HepG2 (cell line): ENCODE measurements around the gene LSM2. TPM values are rescaled to one million over a fixed set of nuclear protein-coding genes. Genes with fewer than 3 reads are reported as not detected.
"Not testable (repeated sequence)": the region's sequence is repeated elsewhere in the genome, so short reads cannot be mapped to it uniquely, and the experiment has no call there.

Experiments
- ATAC-seq: fragments of 200-7000 bp; cut with Tn5 transposase; 3 replicates; pipeline ENCODE4 v1.9.1; 2020; ENCODE audit warnings: mild to moderate bottlenecking, moderate library complexity
- BruUV-seq: library from RNA; stranded (reverse); fragments of 400-500 nt; replicated peaks from 2 replicates; lab custom pipeline; 2021; lab: Mats Ljungman, UMichigan
- CTCF ChIA-PET: fragments of 300-600 bp; formaldehyde crosslinking; extraction: SDS; loops from one replicate; lab custom pipeline; 2021; ENCODE audit warnings: low total read pairs, inconsistent platforms, low intra/inter-chr PET ratio; lab: Yijun Ruan, JAX
- POLR2A ChIA-PET: fragments of 350-600 bp; sonication (Branson Sonifier 250); formaldehyde crosslinking; loops from one replicate; lab custom pipeline; 2020; ENCODE audit warnings: antibody characterized with exemption, inconsistent platforms; lab: Yijun Ruan, JAX
- DNase-seq: peaks from one replicate; pipeline ENCODE4 v3.0.0-alpha.2; 2015; ENCODE audit warnings: low spot score
- FAIRE-seq: peaks from 3 replicates; lab custom pipeline; 2011; peaks lifted over from hg19 to GRCh38; lab: Jason Lieb, UNC
- H2AFZ ChIP-seq: one replicate; pipeline ENCODE4 v1.6.1; 2011; ENCODE audit warnings: low read length, inconsistent platforms
- H3K27ac ChIP-seq: fragments of 300-600 bp; 3 replicates; pipeline ENCODE4 v1.8.0; 2011; ENCODE audit warnings: mixed run types, mild to moderate bottlenecking, mixed read lengths, low read length, inconsistent platforms; ENCODE audit not compliant: insufficient read depth; ENCODE audit errors: extremely low read length
- H3K27me3 ChIP-seq, 2 experiments: fragments of 200-600 bp in 1 of 2; 2 replicates in 1 of 2; 3 replicates in 1 of 2; pipeline versions ENCODE4 v1.6.0 to v1.8.0; 2011; ENCODE audit warnings: low read length in 2 of 2, mild to moderate bottlenecking in 2 of 2, moderate library complexity in 2 of 2, inconsistent platforms in 1 of 2; ENCODE audit not compliant: insufficient read depth in 2 of 2, control insufficient read depth in 1 of 2
- H3K36me3 ChIP-seq, 2 experiments: fragments of 200-600 bp in 1 of 2; replicated peaks in 1 of 2; 2 replicates in 1 of 2; 3 replicates in 1 of 2; pipeline versions ENCODE4 v1.5.1 to v1.8.0; 2011; ENCODE audit warnings: low read length in 2 of 2, inconsistent platforms in 1 of 2; ENCODE audit not compliant: insufficient read depth in 2 of 2, control insufficient read depth in 1 of 2
- H3K4me1 ChIP-seq: 2 replicates; pipeline ENCODE4 v1.5.1; 2012; ENCODE audit warnings: low read length, inconsistent platforms; ENCODE audit not compliant: insufficient read depth
- H3K4me2 ChIP-seq: 2 replicates; pipeline ENCODE4 v1.6.0; 2011; ENCODE audit warnings: low read depth, low read length, inconsistent platforms
- H3K4me3 ChIP-seq, 3 experiments: fragments of 200-600 bp in 1 of 3; sonication (generic), shearing (Covaris generic) in 1 of 3; replicated peaks in 1 of 3; 2 replicates each; pipeline ENCODE4 v1.5.1; 2011 to 2016; ENCODE audit warnings: low read length in 3 of 3, inconsistent platforms in 2 of 3, low read depth in 2 of 3, mild to moderate bottlenecking in 2 of 3, control low read depth in 1 of 3, mixed read lengths in 1 of 3; ENCODE audit not compliant: insufficient read depth in 1 of 3
- H3K79me2 ChIP-seq: one replicate; pipeline ENCODE4 v1.6.1; 2011; ENCODE audit warnings: low read length, inconsistent platforms; ENCODE audit not compliant: insufficient read depth
- H3K9ac ChIP-seq: 2 replicates; pipeline ENCODE4 v1.6.0; 2011; ENCODE audit warnings: mild to moderate bottlenecking, low read depth, low read length, inconsistent platforms; ENCODE audit not compliant: insufficient read depth
- H3K9me3 ChIP-seq: 2 replicates; pipeline ENCODE4 v1.5.1; 2012; ENCODE audit warnings: mild to moderate bottlenecking, low read length
- H4K20me1 ChIP-seq: 2 replicates; pipeline ENCODE4 v1.6.0; 2011; ENCODE audit warnings: inconsistent platforms, mild to moderate bottlenecking, low read length, moderate library complexity; ENCODE audit not compliant: insufficient read depth
- AHR ChIP-seq: IDR thresholded peaks from 2 replicates; pipeline ENCODE4 v1.6.1; 2018; ENCODE audit warnings: missing genetic modification reagents, missing compliant biosample characterization
- ARNTL ChIP-seq: sonication (generic); formaldehyde crosslinking; IDR thresholded peaks from 2 replicates; pipeline ENCODE4 v1.4.0; 2020; ENCODE audit warnings: mild to moderate bottlenecking, missing genetic modification reagents
- FOSL2 ChIP-seq: sonication (generic); formaldehyde crosslinking; IDR thresholded peaks from 2 replicates; pipeline ENCODE4 v1.4.0; 2020; ENCODE audit warnings: missing genetic modification reagents
- HIVEP1 ChIP-seq: sonication (generic); formaldehyde crosslinking; IDR thresholded peaks from 2 replicates; pipeline ENCODE4 v1.4.0; 2020; ENCODE audit warnings: mild to moderate bottlenecking, missing genetic modification reagents
- MAFK ChIP-seq, 2 experiments: IDR thresholded peaks in 1 of 2; conservative IDR thresholded peaks in 1 of 2; 2 replicates each; pipeline ENCODE4 v1.6.1; 2011; ENCODE audit warnings: improper control_type of control experiment in 2 of 2, low read length in 2 of 2
- NR2F1 ChIP-seq, 2 experiments: fragments of 450-650 bp in 1 of 2; formaldehyde crosslinking in 1 of 2; IDR thresholded peaks; 2 replicates each; pipeline versions ENCODE4 v1.5.0 to v1.6.1; 2016 to 2020; ENCODE audit warnings: mild to moderate bottlenecking in 1 of 2, missing compliant biosample characterization in 1 of 2, missing genetic modification reagents in 1 of 2, moderate library complexity in 1 of 2
- POLR2A ChIP-seq, 2 experiments: IDR thresholded peaks; 2 replicates each; pipeline ENCODE4 v1.6.1; 2011; ENCODE audit warnings: low read depth in 2 of 2, low read length in 2 of 2, mild to moderate bottlenecking in 1 of 2, moderate library complexity in 1 of 2; ENCODE audit not compliant: insufficient read depth in 1 of 2
- POLR2AphosphoS5 ChIP-seq: IDR thresholded peaks from 2 replicates; pipeline ENCODE4 v1.6.1; 2012; ENCODE audit warnings: low read depth, low read length
- RARG ChIP-seq: sonication (generic); formaldehyde crosslinking; IDR thresholded peaks from 2 replicates; pipeline ENCODE4 v1.4.0; 2020; ENCODE audit warnings: low read depth, mild to moderate bottlenecking, missing genetic modification reagents
- SAP130 ChIP-seq: IDR thresholded peaks from 2 replicates; pipeline ENCODE4 v1.6.1; 2016; ENCODE audit warnings: low read depth
- SP2 ChIP-seq: sonication (generic); formaldehyde crosslinking; IDR thresholded peaks from 2 replicates; pipeline ENCODE4 v1.5.1; 2020; ENCODE audit warnings: mild to moderate bottlenecking, missing genetic modification reagents
- ZNF431 ChIP-seq: sonication (generic); formaldehyde crosslinking; IDR thresholded peaks from 2 replicates; pipeline ENCODE4 v1.9.0; 2022; ENCODE audit warnings: missing genetic modification reagents, low read depth, mild to moderate bottlenecking, borderline replicate concordance
- ZNF788 ChIP-seq: sonication (generic); formaldehyde crosslinking; IDR thresholded peaks from 2 replicates; pipeline ENCODE4 v1.5.0; 2020; ENCODE audit warnings: mild to moderate bottlenecking, missing genetic modification reagents, borderline replicate concordance
- ZSCAN12 ChIP-seq: sonication (generic); formaldehyde crosslinking; IDR thresholded peaks from 2 replicates; pipeline ENCODE4 v1.9.0; 2021; ENCODE audit warnings: mild to moderate bottlenecking, missing genetic modification reagents
- ZSCAN20 ChIP-seq: sonication (generic); formaldehyde crosslinking; IDR thresholded peaks from 2 replicates; pipeline ENCODE4 v1.4.0; 2020; ENCODE audit warnings: missing genetic modification reagents, mild to moderate bottlenecking, borderline replicate concordance
- WGBS: methylation state at CpG from one replicate; pipeline ENCODE4 v1.1.6; 2017; ENCODE audit warnings: low lambda C conversion rate; 5-methylcytosine and 5-hydroxymethylcytosine counted together
- in situ Hi-C: cut with HindIII; loops from 2 replicates; pipeline ENCODE4 v1.10.0; 2017; ENCODE audit warnings: low pct_unique_long_range_greater_than_20kb; ENCODE audit not compliant: extremely low pct_ligation_motif_present
- intact Hi-C: fragments of 100-400 bp; cut with micrococcal nuclease; formaldehyde crosslinking; loops from one replicate; pipeline ENCODE4 v1.10.0; 2022; ENCODE audit not compliant: unreplicated experiment
- polyA plus RNA-seq, 8 experiments: library from polyadenylated mRNA; depleted of rRNA in 3 of 8; stranded (reverse) in 7 of 8; unstranded in 1 of 8; fragments of >200 nt; fragmentation: Illumina TruSeq in 4 of 8; extraction: Trizol in 4 of 8; gene quantifications; 2 replicates each; pipeline versions ENCODE4 v1.2.1 to v1.2.3, GENCODE V29; 2011 to 2016; ENCODE audit warnings: low read depth in 4 of 8, missing spikeins in 1 of 8, mixed read lengths in 1 of 8; ENCODE audit not compliant: insufficient read depth in 1 of 8
- total RNA-seq, 5 experiments: library from RNA; depleted of rRNA; stranded (reverse); fragments of >200 nt; fragmentation: Illumina TruSeq; extraction: Trizol; gene quantifications; 2 replicates each; pipeline ENCODE4 v1.2.3, GENCODE V29; 2016; ENCODE audit warnings: low read depth in 1 of 5

The LSM2 gene
- total and polyA plus RNA-seq, 2 of the 13 experiments (the other 11 are each of a cell fraction or from before 2014, with no cell fraction given), result 69.4 to 90.5 TPM

DNA sequence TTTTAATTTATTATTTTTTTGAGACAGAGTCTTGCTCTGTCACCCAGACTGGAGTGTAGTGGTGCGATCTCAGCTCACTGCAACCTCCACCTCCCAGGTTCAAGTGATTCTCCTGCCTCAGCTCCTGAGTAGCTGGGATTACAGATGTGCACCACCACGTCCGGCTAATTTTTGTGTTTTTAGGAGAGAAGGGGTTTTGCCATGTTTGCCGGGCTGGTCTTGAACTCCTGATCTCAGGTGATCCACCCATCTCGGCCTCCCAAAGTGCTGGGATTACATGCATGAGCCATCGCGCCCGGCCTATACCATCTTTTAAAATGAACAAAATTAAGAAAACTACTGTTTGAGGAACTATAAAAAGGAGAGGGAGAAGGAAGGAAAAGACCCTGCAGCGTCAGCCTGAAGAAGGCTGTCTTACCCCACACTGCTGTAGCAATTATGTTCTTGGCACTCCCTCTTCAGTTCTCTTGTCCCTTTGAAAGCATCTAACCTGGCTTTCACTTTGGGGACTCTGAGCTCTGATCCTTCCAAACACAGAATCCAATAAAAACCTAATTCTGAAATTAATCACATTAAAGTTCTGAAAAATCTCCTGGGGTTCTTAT is 16.9 kb upstream of the LSM2 start:
- peaks cover 15% of the 10 kb centered on the region for H3K79me2 ChIP-seq
- CTCF ChIA-PET, H4K20me1 ChIP-seq, ATAC-seq, H3K36me3 ChIP-seq, BruUV-seq, H3K27me3 ChIP-seq, H3K4me2 ChIP-seq, DNase-seq, H3K9ac ChIP-seq, H3K9me3 ChIP-seq, H2AFZ ChIP-seq, H3K4me3 ChIP-seq, in situ Hi-C loops, FAIRE-seq: not testable (repeated sequence)
- WGBS, result 96% methylated on average over 9 of the region's 9 CpGs
- peak overlapping the region; percentile 12 for H3K27ac ChIP-seq
- POLR2A ChIA-PET, result interaction anchor here (0.9 to 6.9 kb wide), 7 partner anchors 8 to 129 kb away, joined by 3 to 66 read pairs (median 14); partner anchors contain the start of genes CLIC1, LSM2, MSH5 and VARS1
- peaks cover 58% of the 10 kb centered on the region for H3K4me1 ChIP-seq
- intact Hi-C loops, result loop anchor here (2.0 kb wide), 1 partner anchor 143 kb away; the partner anchor contains the start of gene LY6G5C

DNA sequence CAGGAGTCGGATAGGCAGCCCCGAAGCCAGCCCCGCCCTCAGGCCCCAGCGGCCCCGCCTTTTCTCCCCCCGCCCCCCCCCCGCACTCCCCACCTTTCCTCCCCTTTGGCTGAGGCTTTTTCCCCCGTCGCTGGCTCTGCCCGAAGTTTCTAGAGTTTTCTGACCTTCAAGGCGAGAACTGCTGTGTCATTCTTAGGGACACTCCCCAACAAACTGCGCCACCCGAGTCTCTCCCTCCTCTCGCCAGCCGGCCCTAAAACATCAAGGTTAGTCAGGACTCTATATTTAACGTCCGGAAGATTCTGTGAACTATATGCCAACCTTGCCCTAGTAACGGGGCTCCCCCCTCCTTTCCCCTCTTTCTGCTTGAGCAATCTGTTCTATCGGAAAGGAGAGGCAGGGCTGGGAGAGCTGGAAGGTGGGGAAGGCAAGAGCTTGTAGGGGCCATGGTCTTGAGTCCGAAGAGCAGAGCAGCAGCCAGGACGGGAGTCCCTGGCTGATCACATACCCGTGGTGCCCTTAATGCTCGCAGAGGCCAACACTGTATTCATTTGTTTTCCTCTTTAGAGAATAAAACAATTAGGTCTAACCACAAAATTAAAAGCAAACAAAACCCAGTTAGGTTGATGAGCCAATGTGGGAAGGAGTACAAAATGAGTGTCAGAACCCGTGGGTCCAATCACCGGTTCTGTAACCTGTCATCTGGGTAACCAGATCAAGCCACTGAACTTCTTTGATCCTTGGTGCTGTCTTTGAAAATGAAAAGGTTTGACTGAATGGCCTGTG is 15.5 kb upstream of the LSM2 start:
- in situ Hi-C loops, result no loop called here
- Histone ChIP-seq H3K4me1 (peaks cover 67% of the 10 kb centered on the region), H3K9ac (peak overlapping the region; percentile 72), H3K27ac (peak overlapping the region; percentile 86), H2AFZ (peak overlapping the region; percentile 81), H3K9me3 (no peaks in the 10 kb centered on the region), H3K27me3 (no peaks in the 10 kb centered on the region), H3K4me3 (peak overlapping the region; percentile 67 to 91 (median 87)), H4K20me1 (no peaks in the 10 kb centered on the region), H3K79me2 (peaks cover 27% of the 10 kb centered on the region), H3K4me2 (peak overlapping the region; percentile 76), H3K36me3 (no peaks in the 10 kb centered on the region)
- ChIA-PET CTCF (no interaction called here), POLR2A (interaction anchor here (0.6 to 6.9 kb wide), 17 partner anchors 8 to 1207 kb away, joined by 3 to 66 read pairs (median 5); partner anchors contain the start of genes APOM, BAG6, CLIC1 and GPANK1)
- FAIRE-seq (peak; percentile 18), ATAC-seq (peak; percentile 47), DNase-seq (peak; percentile 67)
- BruUV-seq, result TSS peak; percentile 51
- WGBS, result under 1% methylated on average over 25 of the region's 25 CpGs
- intact Hi-C loops, result loop anchor here (2.0 kb wide), 1 partner anchor 141 kb away; the partner anchor contains the start of gene LY6G5C
- TF ChIP-seq RARG (CRISPR knock-in tag), result no peak
- TF ChIP-seq NR2F1 (CRISPR knock-in tag; IDR thresholded peaks at IDR 0.05), result 0 out of 4 replicates have a peak, but pooled peaks of 1 of the 2 experiments have one; percentile 12
- TF ChIP-seq HIVEP1 (CRISPR knock-in tag), result no peak
- TF ChIP-seq POLR2AphosphoS5, result peak; percentile 78
- TF ChIP-seq POLR2A (IDR thresholded peaks at IDR 0.05; ENCODE audit: insufficient read depth in 1 of 2, low read depth in 2 of 2, low read length in 2 of 2), result peak in 1 of 2 experiments; percentile 33; a peak in 2 of 4 replicates
- no peak for TF ChIP-seq ZNF431 (CRISPR knock-in tag)
- TF ChIP-seq ARNTL (CRISPR knock-in tag), result peak; percentile 41; the same call in 1 of the 2 replicates
- TF ChIP-seq SAP130 (CRISPR knock-in tag), result peak; percentile 42; the same call in 1 of the 2 replicates
- peak; percentile 58 to 70 for TF ChIP-seq MAFK (conservative IDR thresholded peaks at IDR 0.05 in 1 of 2, IDR thresholded peaks at IDR 0.05 in 1 of 2; ENCODE audit: low read length in 2 of 2)
- no peak for TF ChIP-seq SP2 (CRISPR knock-in tag)
- TF ChIP-seq ZSCAN20 (CRISPR knock-in tag), result peak; percentile 43; the same call in 1 of the 2 replicates
- peak; percentile 36; the same call in 1 of the 2 replicates for TF ChIP-seq ZSCAN12 (CRISPR knock-in tag)
- no peak for TF ChIP-seq AHR (CRISPR knock-in tag)
- TF ChIP-seq ZNF788, result peak; percentile 42; the same call in 1 of the 2 replicates
- peak; percentile 30; the same call in 1 of the 2 replicates for TF ChIP-seq FOSL2
